Hepatocyte (in vitro differentiated cells): ENCODE results near the gene PLCH2.

ENCODE experiments used
- EZH2 ChIP-seq: fragments of 200-600 bp; sonication (generic); IDR thresholded peaks from 2 replicates; pipeline ENCODE4 v1.6.1; 2016; ENCODE audit warnings: antibody characterized with exemption, mild to moderate bottlenecking, borderline replicate concordance
- EZH2phosphoT487 ChIP-seq: fragments of 200-600 bp; sonication (generic); IDR thresholded peaks from one replicate; pipeline ENCODE4 v1.6.1; 2018; ENCODE audit warnings: antibody characterized with exemption, mild to moderate bottlenecking, low read depth, moderate library complexity; ENCODE audit not compliant: unreplicated experiment, severe bottlenecking
- TF ChIP-seq, protein P1 (sequence below): fragments of 200-600 bp; sonication (generic); IDR thresholded peaks from 2 replicates; pipeline ENCODE4 v1.5.1; 2016; ENCODE audit warnings: antibody characterized with exemption, mild to moderate bottlenecking; ENCODE audit not compliant: poor library complexity

DNA sequence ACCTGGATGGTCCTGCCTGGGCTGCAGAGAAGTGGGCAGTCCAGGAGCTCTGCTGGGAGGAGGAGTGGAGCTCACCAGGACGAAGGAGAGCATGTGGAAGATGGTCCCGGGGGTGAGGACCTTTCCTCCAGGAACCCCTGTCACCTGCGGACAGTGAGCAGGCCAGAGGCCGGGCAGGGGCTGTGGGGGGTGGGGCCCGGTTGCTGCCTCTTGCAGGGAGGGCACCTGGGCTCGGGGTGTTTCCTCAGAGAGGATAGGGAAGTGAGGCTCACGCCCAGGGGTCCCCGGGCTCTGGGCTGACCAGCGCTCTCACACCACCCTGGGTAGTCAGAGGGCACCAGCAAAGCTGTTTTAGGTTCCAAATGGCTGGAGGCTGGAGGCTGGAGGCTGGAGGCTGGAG lies 41.0 kb upstream of the PLCH2 start:
- TF ChIP-seq, protein P1, sequence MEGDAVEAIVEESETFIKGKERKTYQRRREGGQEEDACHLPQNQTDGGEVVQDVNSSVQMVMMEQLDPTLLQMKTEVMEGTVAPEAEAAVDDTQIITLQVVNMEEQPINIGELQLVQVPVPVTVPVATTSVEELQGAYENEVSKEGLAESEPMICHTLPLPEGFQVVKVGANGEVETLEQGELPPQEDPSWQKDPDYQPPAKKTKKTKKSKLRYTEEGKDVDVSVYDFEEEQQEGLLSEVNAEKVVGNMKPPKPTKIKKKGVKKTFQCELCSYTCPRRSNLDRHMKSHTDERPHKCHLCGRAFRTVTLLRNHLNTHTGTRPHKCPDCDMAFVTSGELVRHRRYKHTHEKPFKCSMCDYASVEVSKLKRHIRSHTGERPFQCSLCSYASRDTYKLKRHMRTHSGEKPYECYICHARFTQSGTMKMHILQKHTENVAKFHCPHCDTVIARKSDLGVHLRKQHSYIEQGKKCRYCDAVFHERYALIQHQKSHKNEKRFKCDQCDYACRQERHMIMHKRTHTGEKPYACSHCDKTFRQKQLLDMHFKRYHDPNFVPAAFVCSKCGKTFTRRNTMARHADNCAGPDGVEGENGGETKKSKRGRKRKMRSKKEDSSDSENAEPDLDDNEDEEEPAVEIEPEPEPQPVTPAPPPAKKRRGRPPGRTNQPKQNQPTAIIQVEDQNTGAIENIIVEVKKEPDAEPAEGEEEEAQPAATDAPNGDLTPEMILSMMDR, result no peak
- TF ChIP-seq EZH2 (no peak), EZH2phosphoT487 (no peak)
